Measurements from ENCODE around the gene SYT1. TPM values are rescaled to one million over a fixed set of nuclear protein-coding genes. Genes with fewer than 3 reads are reported as not detected.

Gene SYT1
- total RNA-seq, 1 experiment from 2014 or later: 15.8 TPM

GRCh38 chr12:79322905-79323304 is 458.3 kb downstream of the SYT1 start:
- H2BK5ac ChIP-seq (ENCODE audit: insufficient read length, low read length): no peak overlapping the region
- H3K4me3 Mint-ChIP-seq: no peak overlapping the region; a peak in 1 of 5 replicates
- no peak overlapping the region for H2AFZ ChIP-seq (ENCODE audit: low read length)
- no peak overlapping the region for H3K4me2 ChIP-seq (ENCODE audit: insufficient read depth, insufficient read length, low read length)
- no peaks in the 10 kb centered on the region for H4K20me1 ChIP-seq (ENCODE audit: control insufficient read depth, insufficient read depth, insufficient read length)
- peaks cover 0 to 2% (median 1%) of the 10 kb centered on the region in 3 experiments; a peak in 3 of 7 replicates for H3K36me3 Mint-ChIP-seq (ENCODE audit: insufficient read depth in 1 of 3, low read depth in 3 of 3)
- no peak overlapping the region for H3T11ph ChIP-seq (ENCODE audit: low read length)
- H3K4me1 ChIP-seq (ENCODE audit: insufficient read depth, low read length): peaks cover 2% of the 10 kb centered on the region; the same call in 1 of the 2 replicates
- H3K14ac ChIP-seq (ENCODE audit: insufficient read depth, low read length): no peak overlapping the region
- H3K27ac Mint-ChIP-seq: peak overlapping the region in 1 of 3 experiments; percentile 44; a peak in 1 of 7 replicates
- H3K27me3 ChIP-seq (ENCODE audit: insufficient read depth, low read length): no peaks in the 10 kb centered on the region
- no peaks in the 10 kb centered on the region for H3K79me1 ChIP-seq (ENCODE audit: insufficient read depth, low read depth, low read length, poor library complexity, severe bottlenecking)
- no peak for DNase-seq
- no peaks in the 10 kb centered on the region for H3K79me2 ChIP-seq (ENCODE audit: insufficient read depth, low read length)
- no CpG with 5 or more reads among the region's 1 CpG for WGBS (ENCODE audit: extremely low coverage, insufficient read length, low lambda C conversion rate)
- no peak overlapping the region for H4K5ac ChIP-seq (ENCODE audit: insufficient read length, low read depth, low read length)
- no peak overlapping the region for H3K56ac ChIP-seq (ENCODE audit: insufficient read length, low read depth, low read length)
- TF ChIP-seq, protein P1, sequence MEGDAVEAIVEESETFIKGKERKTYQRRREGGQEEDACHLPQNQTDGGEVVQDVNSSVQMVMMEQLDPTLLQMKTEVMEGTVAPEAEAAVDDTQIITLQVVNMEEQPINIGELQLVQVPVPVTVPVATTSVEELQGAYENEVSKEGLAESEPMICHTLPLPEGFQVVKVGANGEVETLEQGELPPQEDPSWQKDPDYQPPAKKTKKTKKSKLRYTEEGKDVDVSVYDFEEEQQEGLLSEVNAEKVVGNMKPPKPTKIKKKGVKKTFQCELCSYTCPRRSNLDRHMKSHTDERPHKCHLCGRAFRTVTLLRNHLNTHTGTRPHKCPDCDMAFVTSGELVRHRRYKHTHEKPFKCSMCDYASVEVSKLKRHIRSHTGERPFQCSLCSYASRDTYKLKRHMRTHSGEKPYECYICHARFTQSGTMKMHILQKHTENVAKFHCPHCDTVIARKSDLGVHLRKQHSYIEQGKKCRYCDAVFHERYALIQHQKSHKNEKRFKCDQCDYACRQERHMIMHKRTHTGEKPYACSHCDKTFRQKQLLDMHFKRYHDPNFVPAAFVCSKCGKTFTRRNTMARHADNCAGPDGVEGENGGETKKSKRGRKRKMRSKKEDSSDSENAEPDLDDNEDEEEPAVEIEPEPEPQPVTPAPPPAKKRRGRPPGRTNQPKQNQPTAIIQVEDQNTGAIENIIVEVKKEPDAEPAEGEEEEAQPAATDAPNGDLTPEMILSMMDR (conservative IDR thresholded peaks at IDR 0.05): no peak
- H4K91ac ChIP-seq (ENCODE audit: insufficient read length, low read depth, low read length): no peak overlapping the region
- H3K4me1 Mint-ChIP-seq: peaks cover 23% of the 10 kb centered on the region in 2 experiments
- H2BK20ac ChIP-seq (ENCODE audit: low read depth, low read length, poor library complexity, severe bottlenecking): no peak overlapping the region
- H3K23ac ChIP-seq (ENCODE audit: insufficient read length, low read depth, low read length): no peak overlapping the region
- no peaks in the 10 kb centered on the region for H3K27me3 Mint-ChIP-seq (ENCODE audit: low read depth)
- no peak overlapping the region for H3K9ac ChIP-seq (ENCODE audit: extremely low read depth, insufficient read length, low read length)
- no peak overlapping the region for H2BK15ac ChIP-seq (ENCODE audit: low read depth, low read length)
- no peaks in the 10 kb centered on the region for H3K23me2 ChIP-seq (ENCODE audit: insufficient read length, low read depth, low read length, poor library complexity, severe bottlenecking)
- H3K9me3 Mint-ChIP-seq: no peaks in the 10 kb centered on the region
- no peak overlapping the region for H2AK5ac ChIP-seq (ENCODE audit: insufficient read length, low read length)
- no peak overlapping the region for H4K8ac ChIP-seq (replicated peaks; ENCODE audit: insufficient read length, low read depth, low read length)
- no peak overlapping the region for H2BK120ac ChIP-seq (ENCODE audit: low read depth, low read length, poor library complexity, severe bottlenecking)
- no peak overlapping the region for H2BK12ac ChIP-seq (ENCODE audit: insufficient read length, low read depth, low read length)
- H3K4ac ChIP-seq (ENCODE audit: low read depth, low read length): no peak overlapping the region
- H3K27ac ChIP-seq (ENCODE audit: insufficient read length, low read depth, low read length): no peak overlapping the region
- H3K18ac ChIP-seq (ENCODE audit: insufficient read length, low read depth, low read length): no peak overlapping the region
- H3K9me3 ChIP-seq (ENCODE audit: control insufficient read depth, low read depth, low read length): no peaks in the 10 kb centered on the region

Data from H9 (cell line).